Measurements from ENCODE around the gene EPHB3.

EPHB3 gene

DNA sequence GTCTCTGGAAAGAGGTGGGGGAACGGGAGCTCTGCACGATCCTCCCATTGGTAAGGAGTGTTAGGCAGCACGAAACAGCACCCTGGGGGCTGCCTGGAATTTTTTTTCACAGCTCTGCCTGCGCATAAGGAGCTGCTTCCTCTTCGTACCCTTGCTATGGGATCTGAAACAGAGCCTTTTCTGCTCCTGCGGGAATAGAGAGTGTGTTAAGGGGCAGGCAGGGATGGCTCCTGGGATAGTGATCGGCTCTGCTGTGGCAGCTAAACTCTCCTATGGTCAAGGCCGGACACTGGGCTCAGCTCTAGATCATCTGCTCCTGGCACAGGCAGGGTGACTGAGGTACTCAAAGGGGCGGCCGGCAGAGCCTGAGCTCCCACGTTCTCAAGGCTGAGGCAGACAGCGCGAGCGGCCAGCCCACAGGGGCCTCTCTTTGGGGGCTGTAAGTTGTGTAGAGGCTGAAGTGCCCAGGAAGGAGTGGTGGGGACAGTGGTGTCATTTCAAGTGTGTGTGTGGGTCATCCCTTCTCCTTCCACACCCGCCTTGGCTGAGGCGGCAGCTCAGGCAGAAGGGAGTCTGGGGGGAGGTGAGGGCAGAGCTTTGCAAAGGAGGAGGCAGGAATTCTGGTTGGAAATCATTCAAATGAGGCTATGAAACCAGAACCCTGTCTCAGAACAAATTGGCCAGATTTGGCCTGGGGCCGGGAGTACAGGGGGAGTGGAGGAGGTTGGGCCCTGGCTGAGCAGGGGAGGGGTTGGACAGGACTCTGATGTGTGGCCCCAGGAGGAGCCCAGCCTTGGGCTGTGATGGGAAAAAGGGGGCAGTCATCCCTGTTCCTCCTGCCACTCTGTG is 31.0 kb downstream of the EPHB3 start:
- Mint-ChIP-seq H3K36me3 (ENCODE audit: low read depth) (no peaks in the 10 kb centered on the region), H3K27me3 (no peaks in the 10 kb centered on the region), H3K27ac (no peak overlapping the region), H3K4me3 (no peak overlapping the region), H3K9me3 (no peaks in the 10 kb centered on the region), H3K4me1 (no peaks in the 10 kb centered on the region)
- DNase-seq (no peak), ATAC-seq (no peak)

DNA sequence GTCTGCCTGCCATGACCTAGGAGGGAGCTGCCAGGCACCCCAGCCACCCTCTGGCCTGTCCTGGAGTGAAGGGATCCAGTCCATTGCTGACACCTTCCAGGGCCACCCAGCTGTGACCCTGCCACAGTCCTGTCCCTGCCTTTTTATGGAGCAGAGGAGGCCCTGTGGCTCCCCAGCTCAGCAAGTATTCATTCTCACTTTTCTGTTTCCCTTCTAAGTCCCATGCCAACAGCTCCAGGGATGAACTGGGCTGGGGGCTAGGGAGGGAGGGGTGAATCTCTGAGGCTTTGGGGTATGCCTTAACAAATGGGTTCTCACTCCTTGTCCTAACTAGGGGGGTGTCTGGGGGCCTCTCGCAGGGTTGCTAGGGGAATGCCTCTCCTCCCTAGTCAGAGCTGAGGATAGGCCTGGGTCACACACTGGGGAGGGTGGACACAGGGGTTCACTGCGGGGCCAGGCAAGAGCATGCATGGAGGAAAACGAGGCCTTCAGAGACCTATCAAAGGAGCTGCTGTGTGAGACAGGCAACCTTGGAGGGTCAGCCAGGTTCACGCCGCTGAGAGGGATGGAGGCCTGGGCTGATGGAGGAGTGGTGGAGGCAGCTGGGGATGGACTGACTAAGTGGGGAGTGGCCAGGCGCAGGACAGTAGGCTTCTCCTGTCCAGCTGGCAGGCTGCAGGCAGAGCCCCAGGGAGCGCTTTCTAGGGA is 31.8 kb downstream of the EPHB3 start:
- H3K36me3 Mint-ChIP-seq (ENCODE audit: low read depth) = no peaks in the 10 kb centered on the region
- no peaks in the 10 kb centered on the region for H3K4me1 Mint-ChIP-seq
- no peaks in the 10 kb centered on the region for H3K9me3 Mint-ChIP-seq
- H3K27me3 Mint-ChIP-seq = no peaks in the 10 kb centered on the region
- DNase-seq (no peak), ATAC-seq (no peak)
- H3K4me3 Mint-ChIP-seq = no peak overlapping the region
- H3K27ac Mint-ChIP-seq = no peak overlapping the region

DNA sequence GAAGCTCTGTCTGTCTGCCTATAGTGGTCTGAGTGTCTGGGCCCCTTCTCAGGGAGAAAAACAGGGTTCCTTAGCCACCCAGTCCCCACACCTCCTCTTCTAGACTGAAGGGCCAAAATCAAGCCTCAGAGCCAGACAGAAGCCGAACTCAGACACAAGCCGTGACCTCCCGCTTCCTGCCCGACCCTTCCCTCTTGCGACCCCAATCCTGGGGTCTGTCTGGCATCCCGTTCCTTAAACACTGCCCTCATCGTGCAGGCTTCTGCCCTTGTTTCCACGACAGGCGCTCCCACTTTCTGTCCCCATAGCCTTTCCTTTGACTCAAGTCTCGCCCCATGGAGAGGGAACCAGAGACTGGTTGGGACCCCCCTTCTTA is 32.3 kb downstream of the EPHB3 start:
- DNase-seq = no peak
- Mint-ChIP-seq H3K4me3 (no peak overlapping the region), H3K4me1 (no peaks in the 10 kb centered on the region), H3K36me3 (ENCODE audit: low read depth) (no peaks in the 10 kb centered on the region), H3K27me3 (no peaks in the 10 kb centered on the region), H3K27ac (no peak overlapping the region), H3K9me3 (no peaks in the 10 kb centered on the region)
- no peak for ATAC-seq

DNA sequence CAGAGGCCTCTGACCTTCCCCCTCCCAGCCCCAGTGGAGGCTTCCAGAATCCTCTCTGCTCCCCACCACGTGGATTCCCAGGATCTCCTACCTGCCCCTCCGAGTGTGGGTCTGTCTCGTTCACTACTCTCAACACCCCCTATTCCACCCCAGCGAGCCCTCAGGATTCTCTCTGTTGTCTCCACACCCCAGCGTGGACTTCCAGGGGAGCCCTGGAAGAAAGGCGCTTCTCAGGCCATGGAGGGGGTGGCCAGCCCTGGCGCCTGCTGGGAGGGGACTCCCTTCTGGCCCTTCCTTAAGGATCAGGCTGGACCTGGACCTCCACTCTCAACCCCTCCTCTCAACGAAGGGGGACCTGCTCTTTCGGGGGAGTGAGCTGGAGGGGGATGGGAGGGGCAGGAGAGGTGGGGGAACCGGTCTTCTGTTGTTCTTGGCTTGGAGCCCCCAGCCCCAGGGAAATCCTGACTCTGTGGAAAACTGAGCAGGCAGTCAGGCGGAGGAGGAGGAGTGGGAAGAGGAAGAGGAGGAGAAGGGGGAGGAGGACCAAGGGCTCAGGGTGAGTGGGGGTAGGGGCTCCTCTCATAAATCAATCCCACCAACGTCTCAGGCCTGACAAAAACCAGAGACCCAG is 32.9 kb downstream of the EPHB3 start:
- H3K27me3 Mint-ChIP-seq = no peaks in the 10 kb centered on the region
- no peak for DNase-seq
- ATAC-seq = no peak
- H3K4me3 Mint-ChIP-seq = no peak overlapping the region
- no peak overlapping the region for H3K27ac Mint-ChIP-seq
- no peaks in the 10 kb centered on the region for H3K4me1 Mint-ChIP-seq
- H3K36me3 Mint-ChIP-seq (ENCODE audit: low read depth) = no peaks in the 10 kb centered on the region
- H3K9me3 Mint-ChIP-seq = no peaks in the 10 kb centered on the region

DNA sequence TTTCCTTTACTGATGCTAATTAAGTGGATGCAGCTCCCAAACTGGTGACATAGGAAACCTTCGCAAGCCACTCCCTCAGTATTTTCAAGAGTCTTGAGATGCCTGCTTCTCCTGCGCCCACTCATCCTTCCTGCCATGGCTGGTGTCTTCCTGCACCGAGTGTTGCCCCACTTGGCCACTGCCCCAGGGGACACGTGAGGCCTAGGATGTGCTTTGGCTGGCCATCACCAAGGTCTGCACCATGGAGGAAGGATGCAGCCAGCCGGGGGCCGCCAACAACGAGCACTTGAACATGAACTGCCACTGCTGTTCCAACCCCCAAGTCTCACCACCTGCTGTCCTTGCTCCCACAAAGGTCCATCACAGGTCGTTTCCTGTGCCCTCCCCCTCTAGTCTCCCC is 34.1 kb downstream of the EPHB3 start:
- H3K36me3 Mint-ChIP-seq (ENCODE audit: low read depth) = no peaks in the 10 kb centered on the region
- H3K4me3 Mint-ChIP-seq = no peak overlapping the region
- H3K27ac Mint-ChIP-seq = no peak overlapping the region
- peaks cover 2% of the 10 kb centered on the region for H3K27me3 Mint-ChIP-seq
- DNase-seq (no peak), ATAC-seq (no peak)
- no peaks in the 10 kb centered on the region for H3K4me1 Mint-ChIP-seq
- no peaks in the 10 kb centered on the region for H3K9me3 Mint-ChIP-seq

DNA sequence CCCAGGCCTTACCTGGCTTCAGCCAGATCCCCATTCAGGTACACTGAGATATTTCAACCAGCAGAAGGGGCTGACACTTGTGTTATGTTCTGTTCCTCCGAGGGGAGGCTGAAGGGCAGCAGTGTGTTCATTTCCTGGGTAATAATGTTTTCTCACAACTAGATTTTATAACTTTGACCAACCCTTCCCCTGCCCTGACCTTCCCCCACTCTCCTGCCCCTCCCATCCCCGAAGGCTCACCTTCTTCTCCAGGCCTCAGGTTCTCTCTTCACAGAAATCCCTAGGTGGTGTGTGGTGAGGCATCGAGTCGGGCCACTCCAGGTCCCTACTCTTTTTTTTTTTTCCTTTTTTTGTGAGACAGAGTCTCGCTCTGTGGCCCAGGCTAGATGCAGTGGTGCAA is 34.6 kb downstream of the EPHB3 start:
- Mint-ChIP-seq H3K36me3 (ENCODE audit: low read depth) (no peaks in the 10 kb centered on the region), H3K27ac (no peak overlapping the region), H3K9me3 (no peaks in the 10 kb centered on the region), H3K4me3 (no peak overlapping the region), H3K27me3 (peaks cover 8% of the 10 kb centered on the region), H3K4me1 (no peaks in the 10 kb centered on the region)
- DNase-seq (no peak), ATAC-seq (no peak)

DNA sequence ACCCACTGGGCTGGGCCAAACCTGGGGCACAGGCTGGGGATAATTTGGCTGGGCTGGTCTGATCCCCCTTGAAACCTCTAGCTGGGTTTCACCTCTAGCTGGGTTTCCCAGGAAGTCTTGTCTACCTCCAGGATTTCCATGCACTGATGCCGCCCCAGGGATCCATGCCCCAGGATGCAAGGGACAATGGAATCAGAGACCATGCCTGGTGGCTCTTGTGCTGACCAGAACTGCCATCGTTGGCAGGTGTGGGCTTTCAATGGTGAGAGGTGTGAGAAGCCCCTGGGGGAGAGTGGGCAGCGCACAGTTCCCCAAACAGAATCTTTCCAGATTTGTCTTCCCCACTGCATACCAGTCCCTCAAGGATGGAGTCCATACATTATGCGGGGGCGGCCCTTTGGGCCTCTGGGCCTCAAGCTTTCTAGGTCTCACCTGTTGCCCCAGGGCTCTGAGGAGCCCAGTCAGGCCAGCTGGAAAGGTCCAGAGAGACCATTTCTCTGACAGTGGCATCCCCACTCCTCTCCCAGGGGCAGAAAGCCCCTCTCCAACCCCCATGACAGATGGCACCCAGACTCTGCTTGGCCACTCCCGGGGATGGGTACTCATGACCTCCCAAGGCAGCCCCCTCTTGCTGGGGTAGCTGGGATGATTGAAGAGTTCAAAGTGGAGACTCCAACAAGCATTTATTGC is 35.4 kb downstream of the EPHB3 start:
- DNase-seq (no peak), ATAC-seq (no peak)
- Mint-ChIP-seq H3K36me3 (ENCODE audit: low read depth) (no peaks in the 10 kb centered on the region), H3K9me3 (no peaks in the 10 kb centered on the region), H3K27ac (no peak overlapping the region), H3K4me3 (no peak overlapping the region), H3K27me3 (peaks cover 10% of the 10 kb centered on the region), H3K4me1 (no peaks in the 10 kb centered on the region)

DNA sequence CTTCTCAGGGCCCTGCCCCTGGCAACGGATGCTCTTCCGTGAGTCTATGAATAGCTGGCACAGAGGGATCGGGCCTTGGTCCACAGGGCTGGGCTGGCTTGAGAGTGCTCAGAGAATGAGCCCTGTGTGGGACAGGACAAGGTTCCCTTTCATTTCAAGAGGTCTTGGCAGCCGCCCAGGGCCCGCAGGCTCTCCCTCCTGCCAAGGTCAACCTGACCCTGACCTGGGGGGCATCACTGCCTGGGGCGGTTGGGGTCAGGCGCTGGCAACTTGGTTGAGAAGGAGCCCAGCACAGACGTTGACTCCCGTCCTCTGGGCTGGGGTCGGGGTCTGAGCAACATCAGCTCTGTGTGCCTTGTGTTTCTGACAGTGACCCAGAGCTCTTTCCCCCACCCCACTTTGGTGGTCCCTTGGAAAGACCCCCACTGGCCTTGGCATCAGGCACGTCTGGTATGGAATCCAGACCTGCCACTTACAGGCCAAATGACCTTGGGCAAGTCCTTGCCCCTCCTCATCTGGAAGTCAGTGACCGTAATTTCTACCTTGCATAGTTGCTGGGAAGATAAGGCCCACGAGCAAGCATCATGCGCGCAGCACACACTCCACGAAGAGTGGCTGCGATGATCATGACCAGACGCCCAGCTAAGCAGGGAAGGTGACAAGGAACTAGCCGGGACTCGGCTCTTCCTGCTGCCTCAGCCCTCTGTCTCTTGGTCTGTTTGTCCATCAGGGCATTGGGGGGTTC is 36.4 kb downstream of the EPHB3 start:
- peaks cover 7% of the 10 kb centered on the region for H3K4me1 Mint-ChIP-seq

DNA sequence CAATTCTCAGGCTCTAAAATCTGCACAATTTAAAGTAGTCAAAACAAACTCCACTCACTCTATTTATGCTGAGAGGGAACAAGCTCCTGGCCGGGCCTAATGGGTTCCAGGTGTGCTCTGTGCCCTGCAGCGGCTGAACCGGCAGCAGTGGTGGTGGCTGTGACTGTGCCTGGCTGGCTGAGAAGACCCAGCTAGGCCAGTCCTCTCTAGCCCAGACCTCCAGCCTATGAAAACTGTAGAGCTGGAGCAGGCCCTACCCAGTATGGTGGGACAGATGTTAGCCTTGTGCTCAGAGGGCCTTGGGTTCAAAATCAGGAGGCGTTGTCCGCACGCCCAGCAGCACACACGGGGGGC is 37.0 kb downstream of the EPHB3 start:
- H3K36me3 Mint-ChIP-seq (ENCODE audit: low read depth) = no peaks in the 10 kb centered on the region
- DNase-seq (no peak), ATAC-seq (no peak)
- H3K4me1 Mint-ChIP-seq = peaks cover 8% of the 10 kb centered on the region
- peaks cover 24% of the 10 kb centered on the region for H3K27me3 Mint-ChIP-seq
- H3K9me3 Mint-ChIP-seq = no peaks in the 10 kb centered on the region
- H3K4me3 Mint-ChIP-seq = no peak overlapping the region
- no peak overlapping the region for H3K27ac Mint-ChIP-seq

More for the DNA sequence above, 36.4 kb downstream of the EPHB3 start:
- Mint-ChIP-seq H3K9me3 (no peaks in the 10 kb centered on the region), H3K27me3 (peaks cover 20% of the 10 kb centered on the region), H3K36me3 (ENCODE audit: low read depth) (no peaks in the 10 kb centered on the region), H3K27ac (no peak overlapping the region), H3K4me3 (no peak overlapping the region)
- DNase-seq (no peak), ATAC-seq (no peak)

DNA sequence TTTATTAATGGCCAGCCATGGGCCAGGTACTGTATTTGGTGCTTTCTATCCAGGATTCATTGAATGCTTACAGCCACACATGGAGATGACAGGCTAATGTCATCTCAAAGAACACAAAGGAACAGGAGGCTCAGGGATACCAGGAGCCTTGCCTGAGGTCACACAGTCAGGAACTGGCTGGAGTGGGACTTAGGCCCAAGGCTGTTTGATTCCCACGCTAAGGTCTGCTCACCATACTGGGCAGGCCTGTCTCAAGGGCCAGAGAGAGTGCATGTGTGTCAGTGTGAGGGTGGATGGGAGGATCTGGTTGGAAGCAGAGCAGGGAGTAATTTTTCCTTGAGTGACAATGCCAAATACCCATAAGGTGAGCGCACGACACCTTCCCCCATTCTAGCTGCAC is 37.6 kb downstream of the EPHB3 start:
- peaks cover 27% of the 10 kb centered on the region for H3K27me3 Mint-ChIP-seq
- no peak for ATAC-seq

DNA sequence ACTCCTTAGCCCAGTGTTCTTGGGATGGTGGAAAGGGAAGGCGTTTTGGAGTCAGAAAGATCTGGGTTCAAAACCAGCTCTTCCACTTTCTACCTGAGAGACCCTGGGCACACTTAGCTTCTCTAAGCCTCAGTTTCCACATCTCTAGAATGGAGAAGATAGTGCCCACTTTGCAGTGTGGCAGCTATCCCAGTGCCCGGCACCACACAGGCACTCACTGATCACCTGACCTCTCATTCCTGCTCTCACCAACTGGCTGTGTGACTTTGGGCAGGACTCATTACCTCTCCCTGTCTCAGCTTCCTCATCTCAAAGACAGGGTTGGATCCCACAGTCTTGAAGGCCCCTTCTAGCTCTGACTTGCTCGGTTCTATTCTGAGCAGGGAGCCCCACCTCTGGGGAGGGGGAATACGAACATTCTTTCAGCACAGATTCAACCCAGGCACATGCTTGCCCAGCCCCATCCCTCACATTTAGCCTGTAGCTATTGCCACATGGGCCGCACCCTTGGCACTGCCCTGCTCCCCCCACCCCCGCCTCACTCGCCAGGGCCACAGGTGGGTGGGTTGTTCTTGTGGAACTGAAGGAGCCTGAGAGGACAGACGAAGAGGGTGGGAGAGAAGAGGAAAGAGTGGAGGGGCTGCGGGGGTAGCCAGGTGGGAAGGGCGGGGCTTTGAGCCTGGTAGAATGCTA is 39.2 kb downstream of the EPHB3 start:
- no peak for ATAC-seq
- DNase-seq = no peak
- H3K36me3 Mint-ChIP-seq (ENCODE audit: low read depth) = no peaks in the 10 kb centered on the region
- H3K4me3 Mint-ChIP-seq = no peak overlapping the region
- H3K4me1 Mint-ChIP-seq = peaks cover 11% of the 10 kb centered on the region
- H3K27me3 Mint-ChIP-seq = peaks cover 42% of the 10 kb centered on the region
- H3K9me3 Mint-ChIP-seq = no peaks in the 10 kb centered on the region
- H3K27ac Mint-ChIP-seq = no peak overlapping the region

More for the DNA sequence above, 37.6 kb downstream of the EPHB3 start:
- Mint-ChIP-seq H3K9me3 (no peaks in the 10 kb centered on the region), H3K27ac (no peak overlapping the region), H3K36me3 (ENCODE audit: low read depth) (no peaks in the 10 kb centered on the region), H3K4me1 (peaks cover 11% of the 10 kb centered on the region), H3K4me3 (no peak overlapping the region)
- no peak for DNase-seq

DNA sequence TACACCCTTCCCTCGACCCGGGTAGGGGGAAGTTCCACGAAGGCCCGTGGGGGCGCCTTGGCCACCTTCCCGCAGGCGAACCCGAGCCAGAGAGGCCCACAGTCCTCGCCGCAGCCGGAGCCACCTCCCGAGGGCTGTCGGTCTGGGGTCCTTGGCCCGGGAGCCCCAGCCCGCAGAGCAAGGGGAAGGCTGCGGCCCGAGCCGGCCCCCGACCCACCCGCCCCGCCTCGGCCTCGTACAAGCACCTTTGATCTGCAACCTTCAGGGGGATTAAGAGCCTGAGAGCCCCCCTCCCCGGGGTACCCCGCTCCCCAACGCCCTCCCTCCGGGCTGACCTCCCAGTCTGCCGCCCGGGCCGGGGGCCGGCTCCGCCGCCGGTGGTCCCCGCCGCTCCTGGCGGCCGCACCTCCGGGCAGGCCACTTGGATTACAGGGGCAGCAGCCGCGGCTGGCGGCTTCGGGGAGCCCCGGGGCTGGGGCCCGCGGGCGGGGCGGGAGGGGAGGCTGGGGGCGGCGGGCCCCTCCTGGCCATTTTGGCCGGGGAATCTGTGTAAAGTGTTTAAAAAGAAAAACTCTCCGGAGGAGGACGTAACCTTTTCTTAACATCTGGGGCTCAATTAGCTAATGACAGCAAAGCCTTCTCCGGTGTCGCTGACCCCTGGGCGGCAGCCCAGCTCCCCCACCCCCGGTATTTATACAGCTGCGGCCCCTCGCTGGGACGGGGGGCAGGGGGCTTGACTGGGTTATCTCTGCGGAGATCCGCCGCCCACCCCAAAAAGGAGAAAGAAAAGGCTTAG is 40.2 kb downstream of the EPHB3 start:
- Mint-ChIP-seq H3K36me3 (ENCODE audit: low read depth) (no peaks in the 10 kb centered on the region), H3K27ac (no peak overlapping the region), H3K4me1 (peaks cover 11% of the 10 kb centered on the region), H3K27me3 (peaks cover 47% of the 10 kb centered on the region), H3K9me3 (no peaks in the 10 kb centered on the region), H3K4me3 (no peak overlapping the region)
- ATAC-seq (no peak), DNase-seq (no peak)
